GM21381 (cell line): ENCODE results near the gene ALKBH5.
"Not testable (repeated sequence)": the region's sequence is repeated elsewhere in the genome, so short reads cannot be mapped to it uniquely, and the experiment has no call there.

Experiments
- ATAC-seq: cut with Tn5 transposase; IDR thresholded peaks from one replicate; pipeline ENCODE4 v1.9.1; 2021; ENCODE audit warnings: mild to moderate bottlenecking, moderate library complexity; ENCODE audit not compliant: unreplicated experiment

ALKBH5 gene

DNA sequence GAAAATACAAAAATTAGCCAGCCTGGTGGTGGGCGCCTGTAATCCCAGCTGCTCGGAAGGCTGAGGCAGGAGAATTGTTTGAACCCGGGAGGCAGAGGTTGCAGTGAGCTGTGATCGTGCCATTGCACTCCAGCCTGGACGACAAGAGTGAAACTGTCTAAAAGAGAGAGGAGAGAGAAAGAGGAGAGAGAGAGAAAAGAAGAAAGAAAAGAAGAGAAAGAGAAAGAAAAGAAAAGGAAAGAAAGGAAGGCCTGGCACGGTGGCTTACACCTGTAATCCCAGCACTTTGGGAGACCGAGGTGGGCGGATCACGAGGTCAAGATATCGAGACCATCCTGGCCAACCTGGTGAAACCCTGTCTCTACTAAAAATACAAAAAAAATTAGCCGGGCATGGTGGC lies 33.3 kb downstream of the ALKBH5 start:
- not testable (repeated sequence) for ATAC-seq

DNA sequence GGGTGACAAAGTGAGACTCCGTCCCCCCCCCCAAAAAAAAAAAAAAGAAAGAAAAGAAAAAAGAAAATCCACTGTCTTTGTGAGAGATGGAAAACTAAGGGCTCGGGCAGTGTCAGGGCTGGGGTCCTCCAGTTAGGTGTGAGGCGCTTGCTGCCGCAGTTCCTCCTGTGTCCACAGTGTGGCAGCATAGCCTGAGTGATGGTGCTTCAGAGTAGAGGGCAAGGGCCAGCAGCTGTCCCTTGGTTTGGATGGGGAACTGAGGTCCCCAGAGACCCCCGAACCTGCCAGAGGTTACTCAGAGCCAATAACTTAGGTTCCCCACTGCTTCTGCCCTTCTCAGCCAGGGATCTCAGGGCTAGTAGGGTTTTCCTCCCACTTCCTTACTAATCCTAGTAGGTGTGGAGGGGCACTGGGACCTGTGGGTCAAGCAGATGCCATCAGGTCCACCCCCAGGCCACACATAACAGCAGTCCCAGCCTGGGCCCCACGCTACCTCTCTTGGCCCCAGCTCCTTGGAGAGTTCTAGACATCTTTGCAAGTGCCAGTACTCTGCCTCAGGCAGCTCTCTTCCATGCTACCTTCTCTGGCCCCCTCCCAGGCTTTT lies 33.9 kb downstream of the ALKBH5 start:
- ATAC-seq, result no peak

GRCh38 chr17:18218756-18219415 lies 35.3 kb downstream of the ALKBH5 start:
- ATAC-seq, result no peak

DNA sequence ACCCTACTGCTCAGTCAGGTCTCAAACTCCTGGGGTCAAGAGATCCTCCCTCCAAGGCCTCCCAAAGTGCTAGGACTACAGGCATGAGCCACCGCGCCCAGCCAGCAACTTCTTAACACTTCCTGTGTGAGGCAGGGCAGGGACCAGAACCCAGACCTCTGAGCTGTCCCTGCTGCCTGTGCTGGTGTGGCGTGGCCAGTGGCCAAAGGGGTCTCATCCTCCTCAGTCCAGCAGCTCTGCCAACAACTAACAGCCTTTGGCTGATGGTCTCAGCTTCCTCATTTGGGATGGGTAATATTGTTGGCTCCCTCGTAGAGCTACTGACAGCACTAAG lies 40.4 kb downstream of the ALKBH5 start:
- no peak for ATAC-seq

DNA sequence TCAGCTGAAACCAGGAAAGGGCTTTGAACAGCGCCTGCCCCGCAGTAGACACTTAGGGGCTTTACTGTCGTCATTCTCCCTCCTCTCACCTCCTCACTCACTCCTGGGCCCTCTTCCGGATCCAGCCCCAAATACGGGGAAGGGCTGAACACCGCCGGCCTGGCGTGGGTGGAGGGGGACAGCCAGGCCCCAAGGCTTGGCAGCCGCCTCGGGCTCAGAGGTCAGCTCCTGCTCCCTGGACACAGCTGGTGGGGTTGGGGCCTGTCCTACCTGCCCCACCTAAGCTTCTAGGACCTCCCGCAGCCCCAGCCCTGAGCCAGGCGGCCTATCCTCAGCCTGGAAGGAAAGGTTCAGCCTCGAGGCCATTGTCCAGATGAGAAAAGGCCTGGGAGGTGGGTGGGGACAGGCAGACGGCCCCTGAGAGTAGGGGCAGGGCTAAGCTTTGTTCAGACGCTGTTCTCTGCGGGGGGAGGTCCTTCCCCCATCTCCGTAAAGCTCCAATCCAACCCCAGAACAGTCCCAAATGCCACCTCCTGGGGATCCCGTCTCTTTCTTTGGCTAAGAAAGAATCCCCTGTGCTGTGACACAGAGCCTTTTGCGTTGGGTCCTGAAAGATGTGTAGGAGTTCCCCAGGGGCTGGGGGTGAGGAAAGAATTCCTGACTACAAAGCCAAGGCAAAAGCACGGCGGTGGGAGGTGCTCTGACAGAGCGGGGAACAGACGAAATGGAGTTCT lies 40.9 kb downstream of the ALKBH5 start:
- no peak for ATAC-seq

GRCh38 chr17:18225121-18225641 lies 41.6 kb downstream of the ALKBH5 start, which contains the start of gene LLGL1:
Gene LLGL1, plus strand, starts transcription at chr17:18225635. Its CDS starts 48 bp downstream, at chr17:18225683.
- ATAC-seq, result peak; percentile 83

DNA sequence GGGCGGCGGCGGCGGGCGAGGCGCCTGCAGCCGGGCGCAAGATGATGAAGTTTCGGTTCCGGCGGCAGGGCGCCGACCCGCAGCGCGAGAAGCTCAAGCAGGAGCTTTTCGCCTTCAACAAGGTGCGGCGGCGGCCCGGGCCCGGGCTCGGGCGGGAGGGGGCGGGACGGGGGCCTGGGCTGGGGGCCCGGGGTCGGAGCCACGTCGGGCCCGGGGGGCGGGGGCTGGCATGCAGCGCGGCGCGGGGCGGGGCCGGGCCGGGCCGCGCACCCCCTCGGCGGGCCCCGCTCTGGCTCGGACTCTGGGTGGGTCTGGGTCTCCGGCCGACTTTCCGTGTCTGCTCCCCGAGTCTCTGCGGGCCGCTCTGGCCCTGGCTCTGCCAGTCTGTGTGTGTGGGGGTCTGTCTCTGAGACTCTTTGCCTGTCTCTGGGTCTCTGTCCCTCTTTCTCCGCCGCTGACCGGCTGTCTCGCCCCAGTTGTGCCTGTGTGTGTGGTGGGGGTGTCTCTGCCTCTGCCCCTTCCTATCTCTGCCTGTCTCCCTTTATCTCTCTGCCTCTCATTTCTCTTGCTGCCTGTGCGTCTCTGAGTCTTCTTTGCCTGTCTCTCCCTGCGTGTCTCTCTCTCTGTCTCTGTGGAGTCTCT lies 42.1 kb downstream of the ALKBH5 start:
- peak; percentile 26 for ATAC-seq

DNA sequence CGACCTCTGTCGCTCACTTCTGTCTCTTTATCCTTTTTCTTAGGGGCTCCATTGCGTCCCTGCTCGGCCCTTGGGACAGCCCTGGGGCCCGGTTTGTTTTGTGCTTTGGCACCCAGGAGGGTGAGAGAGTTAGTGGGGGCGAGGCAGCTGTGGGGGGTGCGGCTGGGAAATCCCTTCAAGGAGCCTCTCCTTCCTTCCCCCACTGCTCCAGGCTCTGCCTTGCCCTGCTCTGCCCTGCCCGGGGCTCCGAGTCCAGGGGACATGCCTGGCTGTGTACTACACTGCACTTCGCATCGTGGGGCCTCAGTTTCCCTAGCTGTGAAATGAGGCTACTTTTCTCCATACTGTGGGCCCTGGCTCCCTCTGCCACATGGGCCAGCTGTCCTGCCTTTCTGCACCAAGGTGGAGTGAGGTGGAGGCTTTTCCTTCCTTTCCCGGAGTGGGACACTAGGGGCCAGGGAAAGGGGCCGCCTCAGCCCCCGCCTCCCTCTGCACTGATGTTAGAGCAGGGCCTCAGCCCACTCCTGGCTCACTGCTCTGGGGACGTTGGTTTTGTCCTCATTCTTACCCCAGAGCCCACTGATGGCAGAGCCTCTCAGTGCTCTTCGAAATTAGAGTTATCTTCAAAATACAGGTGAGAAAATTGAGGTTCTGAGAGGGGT lies 42.8 kb downstream of the ALKBH5 start:
- ATAC-seq, result no peak

- no peak for ATAC-seq
Measured at GRCh38 chr17:18227635-18228034, 44.0 kb downstream of the ALKBH5 start.

DNA sequence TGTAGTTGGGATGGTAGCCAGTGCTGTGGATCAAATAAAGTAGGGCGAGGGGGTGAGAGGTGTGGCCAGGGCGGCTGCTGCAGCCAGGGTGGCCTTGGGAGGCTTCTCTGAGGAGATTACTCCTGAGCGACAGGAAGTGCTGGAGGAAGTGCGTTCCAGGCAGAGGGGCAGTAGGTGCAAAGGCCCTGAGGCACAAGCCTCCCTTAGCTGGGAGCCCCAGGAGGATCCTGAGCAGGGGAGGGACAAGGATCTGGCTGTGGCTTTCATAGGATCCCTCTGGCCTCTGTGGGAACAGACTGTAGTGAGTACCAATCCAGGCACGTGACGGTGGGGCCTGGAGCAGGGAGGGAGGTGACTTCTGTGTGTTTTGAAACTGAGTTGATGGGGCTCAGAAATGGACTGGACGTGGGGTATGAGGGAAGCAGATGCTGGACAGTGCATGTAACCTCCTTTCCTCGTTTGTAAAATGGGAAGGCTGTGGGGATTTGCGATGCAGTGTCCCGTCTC lies 44.6 kb downstream of the ALKBH5 start:
- no peak for ATAC-seq

DNA sequence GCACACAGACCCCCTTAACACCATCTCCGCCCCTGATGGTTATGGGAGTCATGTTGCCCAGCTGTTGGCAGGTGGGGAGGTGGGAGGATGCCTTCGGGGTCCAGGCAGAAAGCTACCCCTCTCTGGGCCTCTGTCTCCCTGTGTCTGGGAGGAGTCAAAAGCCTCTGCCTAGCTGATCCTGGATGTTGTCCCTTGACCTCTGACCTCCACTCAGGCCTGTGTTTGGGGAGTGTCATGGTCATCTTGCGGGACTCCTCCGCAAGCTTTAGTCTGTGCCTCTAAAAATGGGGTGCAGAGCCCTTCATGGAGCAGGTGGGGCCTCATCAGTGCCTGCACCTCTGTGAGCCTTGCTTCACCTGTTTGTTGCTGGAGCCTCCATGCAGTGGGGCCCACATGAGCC lies 45.6 kb downstream of the ALKBH5 start:
- ATAC-seq, result no peak

GRCh38 chr17:18229771-18230170 lies 46.1 kb downstream of the ALKBH5 start:
- no peak for ATAC-seq

DNA sequence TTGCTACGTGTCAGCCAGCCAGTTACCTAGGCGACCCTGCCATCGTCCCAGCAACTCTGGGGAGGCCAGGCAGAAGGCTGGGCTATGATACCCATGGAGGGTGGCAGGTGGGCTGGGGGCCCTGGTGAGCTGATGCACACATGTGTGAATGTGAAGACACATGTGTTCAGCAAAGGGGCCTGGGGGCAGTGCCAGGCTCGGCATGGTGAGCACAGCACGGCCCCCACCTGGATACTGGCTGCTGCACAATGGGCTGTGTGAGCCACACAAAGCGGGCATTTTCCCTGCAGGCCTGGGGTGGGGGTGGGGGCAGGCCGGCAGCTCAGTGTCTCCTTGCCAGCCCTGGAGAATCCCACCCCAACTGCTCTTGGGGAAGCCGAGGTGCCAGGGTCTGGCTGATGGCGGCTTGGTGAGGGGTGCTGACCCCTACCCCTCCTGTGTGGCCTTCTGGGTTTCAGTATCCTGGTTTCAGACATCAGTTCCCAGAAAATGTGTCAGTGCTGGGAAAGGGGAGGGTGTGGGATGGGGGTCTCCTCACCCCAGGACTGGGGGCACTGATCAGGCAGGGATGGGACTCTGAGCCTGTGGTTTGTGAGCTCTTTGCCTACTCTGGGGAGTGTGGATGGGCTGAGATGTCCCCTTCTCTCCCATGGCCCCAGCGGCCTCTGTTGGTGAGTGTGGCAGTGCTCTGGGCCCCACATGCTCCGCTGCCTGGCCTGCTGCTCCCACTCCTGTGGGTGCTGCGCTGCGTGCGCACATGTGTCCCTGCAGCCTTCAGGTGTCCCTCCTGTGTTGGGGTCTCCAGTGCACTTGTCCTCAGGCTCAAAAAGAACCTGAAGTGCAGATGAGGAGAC lies 46.9 kb downstream of the ALKBH5 start:
- no peak for ATAC-seq

DNA sequence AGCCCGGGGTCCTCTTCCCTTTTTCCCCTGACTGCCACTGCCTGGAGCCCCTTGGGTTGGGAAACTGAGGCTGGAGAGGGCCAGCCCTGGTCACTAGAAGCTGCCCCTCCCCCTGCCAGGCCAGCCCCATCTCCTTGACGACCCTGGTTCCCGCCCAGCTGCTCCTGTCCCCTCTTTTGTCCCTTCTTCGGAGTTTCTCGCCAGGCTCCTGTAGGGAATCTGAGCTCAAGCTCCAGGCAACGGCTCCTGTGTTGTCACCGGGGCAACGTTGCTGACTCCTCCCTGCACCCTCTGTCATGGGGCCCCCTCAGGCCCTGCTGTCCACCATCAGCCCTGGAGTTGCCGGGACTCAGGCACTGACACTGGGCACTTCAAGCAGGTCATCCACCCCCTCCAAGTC lies 47.5 kb downstream of the ALKBH5 start:
- ATAC-seq, result no peak

- ATAC-seq, result no peak
Measured at GRCh38 chr17:18233803-18234518, 50.3 kb downstream of the ALKBH5 start.

- no peak for ATAC-seq
Measured at GRCh38 chr17:18234853-18235380, 51.3 kb downstream of the ALKBH5 start.

DNA sequence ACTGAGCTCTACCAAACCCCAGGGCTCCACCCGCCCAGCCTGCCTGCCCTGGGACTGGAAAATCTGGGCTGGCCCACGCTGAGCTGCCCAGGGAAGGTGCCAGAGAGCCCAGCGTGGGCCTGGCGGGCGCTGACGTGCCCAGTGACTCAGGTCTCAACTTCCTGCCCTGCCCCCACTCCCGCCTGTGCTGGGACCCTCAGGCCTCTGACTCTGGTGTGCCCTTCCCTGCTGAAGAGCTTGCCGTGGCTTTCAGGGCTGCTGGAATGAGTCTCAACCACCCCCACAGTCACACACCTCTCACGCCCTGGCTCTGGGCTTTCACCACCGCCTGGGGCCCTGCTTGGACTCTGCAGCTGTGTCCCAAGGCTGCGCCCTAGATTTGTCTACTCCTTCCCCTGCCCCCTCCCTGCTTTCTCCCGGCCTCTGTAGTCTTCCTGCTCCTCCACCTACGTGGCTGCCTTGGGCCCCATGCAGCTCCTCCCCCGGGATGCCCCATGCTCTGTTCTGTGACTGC lies 52.2 kb downstream of the ALKBH5 start:
- ATAC-seq, result no peak

DNA sequence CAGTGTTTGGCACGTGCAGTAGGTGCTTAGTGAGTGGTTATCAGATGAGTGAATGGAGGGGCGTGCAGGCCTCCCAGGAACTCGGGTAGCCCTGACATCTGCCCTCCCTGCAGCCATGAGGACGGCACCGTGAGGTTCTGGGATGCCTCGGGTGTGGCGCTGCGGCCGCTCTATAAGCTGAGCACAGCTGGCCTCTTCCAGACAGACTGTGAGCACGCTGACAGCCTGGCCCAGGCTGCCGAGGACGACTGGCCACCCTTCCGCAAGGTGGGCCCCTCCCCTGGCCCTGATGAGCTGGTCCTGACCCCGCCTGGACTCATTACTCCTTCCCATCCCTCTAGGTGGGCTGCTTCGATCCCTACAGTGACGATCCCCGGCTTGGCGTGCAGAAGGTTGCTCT lies 52.9 kb downstream of the ALKBH5 start:
- no peak for ATAC-seq

DNA sequence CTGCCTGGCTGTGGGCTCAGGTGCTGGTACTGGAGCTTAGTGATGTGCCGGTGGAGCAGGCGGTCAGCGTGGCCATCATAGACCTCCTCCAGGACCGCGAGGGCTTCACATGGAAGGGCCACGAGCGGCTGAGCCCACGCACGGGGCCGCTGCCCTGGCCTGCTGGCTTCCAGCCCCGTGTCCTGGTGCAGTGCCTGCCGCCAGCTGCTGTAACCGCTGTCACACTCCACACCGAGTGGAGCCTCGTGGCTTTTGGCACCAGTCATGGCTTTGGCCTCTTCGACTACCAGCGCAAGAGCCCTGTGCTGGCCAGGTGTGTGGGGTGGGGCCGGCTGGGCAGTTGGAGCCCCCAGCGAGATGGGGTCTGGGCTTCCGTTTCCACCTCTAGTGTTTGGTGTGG lies 53.8 kb downstream of the ALKBH5 start:
- no peak for ATAC-seq
